ENCODE measurements around the gene SERPINI1. TPM values are rescaled to one million over a fixed set of nuclear protein-coding genes. Genes with fewer than 3 reads are reported as not detected.

Gene SERPINI1
- total and polyA plus RNA-seq, 12 donors = 4.5 to 17.1 (median 10.1) TPM

DNA sequence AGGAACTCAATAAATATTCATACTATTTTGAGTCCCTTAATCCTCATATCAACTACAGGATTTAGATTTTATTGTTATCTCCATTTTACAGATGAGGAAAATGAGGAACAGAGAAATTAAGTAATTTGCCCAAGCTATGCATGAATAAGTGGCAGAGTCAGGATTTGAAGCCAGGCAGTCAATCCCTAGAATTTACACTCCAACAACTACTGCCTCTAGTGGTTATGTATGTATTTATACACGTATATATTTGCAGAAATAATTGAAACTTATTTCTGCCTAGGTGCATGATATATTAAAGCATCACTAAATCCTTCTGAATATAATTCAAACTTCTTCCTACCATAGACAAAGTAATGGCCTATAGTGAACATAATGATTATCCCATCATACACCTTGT, 137.4 kb downstream of the SERPINI1 start:
- DNase-seq = no peak
- peak overlapping the region in 5 of 10 donors; percentile 82 to 94 (median 88) for H3K27ac ChIP-seq
- intact Hi-C loops (cut with DNase I) = loop anchor here in 3 of 10 donors (5.0 to 10.0 kb wide), 2 partner anchors 138 to 141 kb away; partner anchors contain the start of genes PDCD10 (in 3 of the 3) and SERPINI1 (in 2 of the 3)
- no peaks in the 10 kb centered on the region for H3K27me3 ChIP-seq
- H3K9me3 ChIP-seq = peaks cover 0 to 8% (median 0%) of the 10 kb centered on the region in 11 donors
- peaks cover 0 to 90% (median 49%) of the 10 kb centered on the region in 9 donors for H3K4me1 ChIP-seq
- 54 to 61% methylated on average over 1 of the region's 1 CpG for WGBS, 2 donors
- ATAC-seq = no peak
- TF ChIP-seq, protein P1, sequence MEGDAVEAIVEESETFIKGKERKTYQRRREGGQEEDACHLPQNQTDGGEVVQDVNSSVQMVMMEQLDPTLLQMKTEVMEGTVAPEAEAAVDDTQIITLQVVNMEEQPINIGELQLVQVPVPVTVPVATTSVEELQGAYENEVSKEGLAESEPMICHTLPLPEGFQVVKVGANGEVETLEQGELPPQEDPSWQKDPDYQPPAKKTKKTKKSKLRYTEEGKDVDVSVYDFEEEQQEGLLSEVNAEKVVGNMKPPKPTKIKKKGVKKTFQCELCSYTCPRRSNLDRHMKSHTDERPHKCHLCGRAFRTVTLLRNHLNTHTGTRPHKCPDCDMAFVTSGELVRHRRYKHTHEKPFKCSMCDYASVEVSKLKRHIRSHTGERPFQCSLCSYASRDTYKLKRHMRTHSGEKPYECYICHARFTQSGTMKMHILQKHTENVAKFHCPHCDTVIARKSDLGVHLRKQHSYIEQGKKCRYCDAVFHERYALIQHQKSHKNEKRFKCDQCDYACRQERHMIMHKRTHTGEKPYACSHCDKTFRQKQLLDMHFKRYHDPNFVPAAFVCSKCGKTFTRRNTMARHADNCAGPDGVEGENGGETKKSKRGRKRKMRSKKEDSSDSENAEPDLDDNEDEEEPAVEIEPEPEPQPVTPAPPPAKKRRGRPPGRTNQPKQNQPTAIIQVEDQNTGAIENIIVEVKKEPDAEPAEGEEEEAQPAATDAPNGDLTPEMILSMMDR (IDR thresholded peaks at IDR 0.05) = no peak
- no peak overlapping the region for H3K4me3 ChIP-seq
- H3K36me3 ChIP-seq = peaks cover 0 to 8% (median 0%) of the 10 kb centered on the region in 9 donors

DNA sequence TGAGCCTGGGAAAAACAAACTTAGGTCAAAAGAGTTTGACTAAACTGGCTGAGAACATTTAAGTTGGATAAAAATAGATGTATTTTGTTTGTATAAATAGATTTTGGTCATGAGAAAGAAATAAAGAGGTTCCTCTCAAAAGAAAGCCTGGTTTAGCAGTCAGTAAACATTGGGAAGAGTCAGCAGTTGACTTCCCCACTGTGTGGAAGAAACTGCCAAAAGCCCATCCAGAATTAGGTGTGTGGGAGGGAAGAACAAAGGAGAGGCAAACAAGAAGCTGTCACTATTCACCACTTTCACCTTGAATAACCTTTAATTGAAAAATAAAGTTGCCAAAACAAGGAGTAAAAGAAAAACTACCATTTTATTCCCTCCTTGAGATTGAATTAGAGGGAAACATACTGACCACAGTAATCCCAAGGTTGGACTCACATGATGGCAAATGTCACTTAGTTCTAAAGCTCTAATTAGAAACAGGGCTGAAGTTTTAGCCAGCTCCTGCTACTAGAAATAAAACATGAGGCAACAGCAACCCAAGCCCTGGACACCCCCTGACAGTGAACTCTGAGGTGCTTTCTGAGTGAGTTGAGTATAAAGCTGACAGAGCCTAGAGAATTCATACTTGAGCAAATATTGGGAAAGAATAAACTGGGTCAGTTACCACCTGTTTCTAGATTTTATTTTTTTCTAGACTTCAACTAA, 139.3 kb downstream of the SERPINI1 start:
- Histone ChIP-seq H3K27me3 (no peaks in the 10 kb centered on the region), H3K4me3 (no peak overlapping the region), H3K4me1 (peaks cover 0 to 79% (median 44%) of the 10 kb centered on the region in 9 donors), H3K36me3 (no peaks in the 10 kb centered on the region), H3K9me3 (no peaks in the 10 kb centered on the region), H3K27ac (peak overlapping the region; percentile 24 to 94 (median 70))
- intact Hi-C loops (cut with DNase I) = loop anchor here in 5 of 10 donors (5.0 to 10.0 kb wide), 4 partner anchors 38 to 143 kb away; partner anchors contain the start of genes PDCD10 (in 3 of the 5) and SERPINI1 (in 3 of the 5)
- ATAC-seq (peak; percentile 40 to 80 (median 68)), DNase-seq (peak in 1 of 2 donors; percentile 47)
- TF ChIP-seq, protein P1 (IDR thresholded peaks at IDR 0.05) = no peak

Other genes with a start within 250 kb of the SERPINI1 start
- 1 to 10 TPM in 9 of 10 donors, under 1 TPM in 1; 0.87 to 6.6 (median 2.9) TPM for gene WDR49, start 81.8 kb upstream of the SERPINI1 start, total RNA-seq
- under 1 TPM; 0.06 to 0.59 TPM for gene WDR49, start 81.8 kb upstream of the SERPINI1 start, polyA plus RNA-seq
- gene PDCD10, start 829 bp upstream of the SERPINI1 start, total RNA-seq = 10 to 100 TPM; 28.3 to 44.3 (median 38.1) TPM
- gene PDCD10, start 829 bp upstream of the SERPINI1 start, polyA plus RNA-seq = 10 to 100 TPM; 12.8 to 46.6 TPM

All from heart right ventricle (tissue), 16 donors.